B cell (primary cell): Measurements from ENCODE around the gene GPR183. TPM values are rescaled to one million over a fixed set of nuclear protein-coding genes. Genes with fewer than 3 reads are reported as not detected.
A peak's percentile ranks its signal among the peaks of the same experiment; 100 is the strongest.

Experiments
- ATAC-seq: fragments of 200-7000 bp; cut with Tn5 transposase; one replicate; pipeline ENCODE4 v1.10.0; 2021; ENCODE audit warnings: low read depth, mild to moderate bottlenecking, moderate number of reproducible peaks, moderate library complexity
- CTCF ChIA-PET: fragments of 350-600 bp; sonication (Branson Sonifier 250); formaldehyde crosslinking; loops from one replicate; lab custom pipeline; 2021; ENCODE audit warnings: antibody characterized with exemption, inconsistent platforms; lab: Charles Lee
- POLR2A ChIA-PET: fragments of 350-600 bp; sonication (Branson Sonifier 250); formaldehyde crosslinking; loops from one replicate; lab custom pipeline; 2021; ENCODE audit warnings: antibody characterized with exemption; lab: Charles Lee
- DNase-seq: peaks from one replicate; pipeline ENCODE4 v3.0.0; 2013
- H2AFZ ChIP-seq: 2 replicates; pipeline ENCODE4 v1.6.1; 2012; ENCODE audit warnings: mild to moderate bottlenecking, low read depth, low read length; ENCODE audit not compliant: insufficient read depth, poor library complexity, severe bottlenecking
- H3K27ac ChIP-seq, 2 donors: 1 replicate in 1 of 2; 2 replicates in 1 of 2; pipeline ENCODE4 v1.5.1; 2012 to 2013; ENCODE audit warnings: low read length in 2 of 2, mild to moderate bottlenecking in 2 of 2, moderate library complexity in 1 of 2
- H3K27me3 ChIP-seq, 4 experiments: fragments of 200-600 bp in 1 of 4; sonication (generic) in 1 of 4; replicated peaks in 1 of 4; 1 replicate in 2 of 4; 2 replicates in 2 of 4; pipeline versions ENCODE4 v1.6.1 to v1.7.0; 2013 to 2016; ENCODE audit warnings: low read length in 3 of 4, mild to moderate bottlenecking in 2 of 4, mixed read lengths in 1 of 4, moderate library complexity in 1 of 4; ENCODE audit not compliant: insufficient read depth in 4 of 4, control insufficient read depth in 3 of 4; ENCODE audit errors: control extremely low read depth in 1 of 4
- H3K36me3 ChIP-seq, 2 experiments: replicated peaks in 1 of 2; 1 replicate in 1 of 2; 2 replicates in 1 of 2; pipeline versions ENCODE4 v1.6.1 to v1.7.1; 2013; ENCODE audit warnings: low read length in 1 of 2; ENCODE audit not compliant: insufficient read depth in 2 of 2, control insufficient read depth in 1 of 2; ENCODE audit errors: control extremely low read depth in 1 of 2, extremely low read depth in 1 of 2
- H3K4me1 ChIP-seq, 2 donors: fragments of 200-600 bp in 1 of 2; sonication (generic) in 1 of 2; 1 replicate in 1 of 2; 2 replicates in 1 of 2; pipeline versions ENCODE4 v1.5.1 to v1.6.1; 2013 to 2017; ENCODE audit warnings: low read length in 2 of 2; ENCODE audit not compliant: control insufficient read depth in 2 of 2, insufficient read depth in 2 of 2
- H3K4me2 ChIP-seq: replicated peaks from 2 replicates; pipeline ENCODE3; 2012; ENCODE audit warnings: mild to moderate bottlenecking, low read depth, low read length; ENCODE audit not compliant: poor library complexity, severe bottlenecking
- H3K4me3 ChIP-seq, 5 experiments: fragments of 200-600 bp in 1 of 5; sonication (generic) in 1 of 5; 1 replicate in 3 of 5; 2 replicates in 2 of 5; pipeline versions ENCODE4 v1.5.1 to v1.7.0; 2011 to 2016; ENCODE audit warnings: low read length in 4 of 5, mild to moderate bottlenecking in 4 of 5, low read depth in 2 of 5, control low read depth in 1 of 5, moderate library complexity in 1 of 5; ENCODE audit not compliant: insufficient read depth in 1 of 5; ENCODE audit errors: control extremely low read depth in 1 of 5, extremely low read depth in 1 of 5
- H3K79me2 ChIP-seq: fragments of 200-600 bp; sonication (generic); one replicate; pipeline ENCODE4 v1.6.0; 2016; ENCODE audit warnings: low read length; ENCODE audit not compliant: control insufficient read depth, insufficient read depth
- H3K9ac ChIP-seq: fragments of 200-600 bp; sonication (generic); 2 replicates; pipeline ENCODE4 v1.6.1; 2017; ENCODE audit warnings: mild to moderate bottlenecking, low read length, moderate library complexity
- H3K9me3 ChIP-seq, 3 donors: one replicate each; pipeline versions ENCODE4 v1.6.1 to v1.7.1; 2013; ENCODE audit warnings: low read length in 2 of 3; ENCODE audit not compliant: control insufficient read depth in 2 of 3, insufficient read depth in 1 of 3; ENCODE audit errors: control extremely low read depth in 1 of 3
- H4K20me1 ChIP-seq: 2 replicates; pipeline ENCODE4 v1.6.0; 2012; ENCODE audit warnings: mild to moderate bottlenecking, low read length; ENCODE audit not compliant: insufficient read depth, control insufficient read depth, poor library complexity, severe bottlenecking
- H3K27ac Mint-ChIP-seq: one replicate; pipeline ENCODE4 v1.8.0; 2021; ENCODE audit warnings: mixed read lengths
- H3K27me3 Mint-ChIP-seq: one replicate; pipeline ENCODE4 v1.8.0; 2021; ENCODE audit warnings: mixed read lengths
- H3K4me1 Mint-ChIP-seq: one replicate; pipeline ENCODE4 v1.8.0; 2021; ENCODE audit warnings: mixed read lengths
- H3K4me3 Mint-ChIP-seq: one replicate; pipeline ENCODE4 v1.8.0; 2021; ENCODE audit warnings: mixed read lengths
- H3K9me3 Mint-ChIP-seq: one replicate; pipeline ENCODE4 v1.8.0; 2022; ENCODE audit warnings: mixed read lengths; ENCODE audit not compliant: insufficient read depth
- EZH2 ChIP-seq: IDR thresholded peaks from 2 replicates; pipeline ENCODE4 v1.6.1; 2012; ENCODE audit warnings: borderline replicate concordance, low read depth, mild to moderate bottlenecking, moderate library complexity, low read length; ENCODE audit not compliant: insufficient read depth, poor library complexity, severe bottlenecking
- WGBS: methylation state at CpG from one replicate; pipeline ENCODE4 v1.1.5; 2013; ENCODE audit warnings: missing lambda C conversion rate; ENCODE audit not compliant: insufficient coverage; 5-methylcytosine and 5-hydroxymethylcytosine counted together
- intact Hi-C: fragments of 100-400 bp; cut with micrococcal nuclease; formaldehyde crosslinking; loops from one replicate; pipeline ENCODE4 v1.10.0; 2022
- polyA plus RNA-seq: library from polyadenylated mRNA; depleted of rRNA; stranded (reverse); fragments of >200 nt; gene quantifications from 2 replicates; pipeline ENCODE4 v1.2.3, GENCODE V29; 2012
- total RNA-seq, 2 donors: library from RNA; stranded (reverse); fragments of 120-200 nt in 1 of 2; gene quantifications; 1 replicate in 1 of 2; 2 replicates in 1 of 2; pipeline versions ENCODE4 v1.2.3 to v1.2.4, GENCODE V29; 2013 to 2022
- TF ChIP-seq, protein P1 (sequence below): fragments of 200-600 bp; IDR thresholded peaks from one replicate; pipeline ENCODE4 v1.8.0; 2022; ENCODE audit warnings: antibody characterized with exemption, mild to moderate bottlenecking

GPR183 gene
- total and polyA plus RNA-seq, 2 donors (not counting 1 experiment from before 2014, with no cell fraction given) = 150 to 256 TPM

DNA sequence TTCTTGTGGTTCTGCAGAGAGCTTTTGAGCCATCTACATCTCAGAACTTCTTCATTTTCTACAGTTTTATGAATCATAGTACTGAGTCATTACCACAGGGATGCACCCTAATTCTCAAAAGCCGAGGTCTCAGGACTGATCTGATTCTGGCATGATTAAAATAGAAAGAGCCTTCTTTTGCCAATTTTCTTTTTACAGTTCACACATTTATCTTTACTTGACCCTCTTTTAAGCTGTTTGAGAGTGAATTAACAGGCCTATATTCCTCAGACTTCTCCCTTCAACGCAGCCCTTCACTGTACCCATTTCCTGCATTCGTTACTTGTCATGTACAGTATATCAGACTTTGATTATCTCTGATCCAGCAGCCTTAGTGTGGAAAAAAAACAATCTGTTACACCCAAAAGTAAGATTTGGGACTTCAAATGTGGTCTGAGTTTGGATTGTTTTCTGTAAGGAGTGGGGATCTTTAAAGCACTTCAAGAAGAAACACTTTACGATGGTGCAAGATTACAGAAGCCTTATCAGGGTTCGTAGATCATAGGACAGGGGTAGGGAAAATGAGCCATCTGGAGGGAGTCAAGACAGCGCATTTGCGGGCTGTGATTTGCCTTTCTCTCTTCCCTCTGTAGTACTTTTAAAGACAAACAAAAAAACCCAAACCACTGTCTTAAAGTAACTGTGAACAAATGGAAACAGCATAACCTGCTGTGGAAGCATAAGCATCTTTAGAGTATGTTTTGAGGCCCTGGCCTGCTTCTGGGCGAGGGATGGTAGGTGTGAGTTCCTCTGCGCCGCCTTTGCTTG is 15.3 kb upstream of the GPR183 start:
- WGBS = 44% methylated on average over 1 of the region's 10 CpGs
- intact Hi-C loops = loop anchor here (1.0 to 5.0 kb wide), 3 partner anchors 13 to 52 kb away; no protein-coding TSS in a partner anchor
- DNase-seq (peak; percentile 46), ATAC-seq (peak; percentile 78)
- H3K27me3 Mint-ChIP-seq = no peaks in the 10 kb centered on the region
- no peaks in the 10 kb centered on the region for H3K9me3 ChIP-seq
- H3K9me3 Mint-ChIP-seq = no peaks in the 10 kb centered on the region
- peak overlapping the region; percentile 77 for H3K4me3 Mint-ChIP-seq
- peak overlapping the region; percentile 37 for H3K9ac ChIP-seq
- TF ChIP-seq, protein P1, sequence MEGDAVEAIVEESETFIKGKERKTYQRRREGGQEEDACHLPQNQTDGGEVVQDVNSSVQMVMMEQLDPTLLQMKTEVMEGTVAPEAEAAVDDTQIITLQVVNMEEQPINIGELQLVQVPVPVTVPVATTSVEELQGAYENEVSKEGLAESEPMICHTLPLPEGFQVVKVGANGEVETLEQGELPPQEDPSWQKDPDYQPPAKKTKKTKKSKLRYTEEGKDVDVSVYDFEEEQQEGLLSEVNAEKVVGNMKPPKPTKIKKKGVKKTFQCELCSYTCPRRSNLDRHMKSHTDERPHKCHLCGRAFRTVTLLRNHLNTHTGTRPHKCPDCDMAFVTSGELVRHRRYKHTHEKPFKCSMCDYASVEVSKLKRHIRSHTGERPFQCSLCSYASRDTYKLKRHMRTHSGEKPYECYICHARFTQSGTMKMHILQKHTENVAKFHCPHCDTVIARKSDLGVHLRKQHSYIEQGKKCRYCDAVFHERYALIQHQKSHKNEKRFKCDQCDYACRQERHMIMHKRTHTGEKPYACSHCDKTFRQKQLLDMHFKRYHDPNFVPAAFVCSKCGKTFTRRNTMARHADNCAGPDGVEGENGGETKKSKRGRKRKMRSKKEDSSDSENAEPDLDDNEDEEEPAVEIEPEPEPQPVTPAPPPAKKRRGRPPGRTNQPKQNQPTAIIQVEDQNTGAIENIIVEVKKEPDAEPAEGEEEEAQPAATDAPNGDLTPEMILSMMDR = no peak
- TF ChIP-seq EZH2 = no peak
- H3K27me3 ChIP-seq = no peaks in the 10 kb centered on the region
- H3K36me3 ChIP-seq = peaks cover 8 to 14% of the 10 kb centered on the region in 2 experiments
- H2AFZ ChIP-seq = no peak overlapping the region
- no peak overlapping the region for H3K4me3 ChIP-seq
- H3K79me2 ChIP-seq = peaks cover 30% of the 10 kb centered on the region
- H4K20me1 ChIP-seq = no peaks in the 10 kb centered on the region
- CTCF ChIA-PET = interaction anchor here (0.6 to 5.4 kb wide), 14 partner anchors 8 to 114 kb away, joined by 3 to 28 read pairs (median 4); no protein-coding TSS in a partner anchor
- H3K4me1 ChIP-seq = peaks cover 43 to 49% of the 10 kb centered on the region in 2 donors
- H3K4me1 Mint-ChIP-seq = peaks cover 58% of the 10 kb centered on the region
- POLR2A ChIA-PET = interaction anchor here (1.7 kb wide), 1 partner anchor 53 kb away, joined by 8 read pairs; no protein-coding TSS in a partner anchor
- H3K4me2 ChIP-seq = peak overlapping the region; percentile 41
- peak overlapping the region; percentile 56 to 73 for H3K27ac ChIP-seq
- H3K27ac Mint-ChIP-seq = peak overlapping the region; percentile 91

DNA sequence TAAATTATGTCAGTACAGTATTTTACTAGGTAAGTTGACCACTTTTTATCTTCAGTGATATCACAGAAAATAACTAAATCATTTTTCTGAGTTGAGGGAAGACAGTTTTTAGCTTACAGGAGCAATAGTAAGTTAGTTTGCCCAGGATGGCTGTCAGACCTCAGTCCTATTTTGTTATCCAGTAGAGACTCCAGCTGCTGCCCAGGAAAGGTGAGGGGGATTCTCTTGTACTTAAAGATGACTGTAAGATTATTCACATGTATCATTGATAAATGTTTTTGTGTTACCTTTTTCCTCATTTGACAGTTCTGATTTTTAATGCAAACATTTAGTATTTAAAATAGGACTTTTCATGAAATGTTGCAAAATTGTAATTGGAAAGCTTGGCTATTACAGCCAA is 14.5 kb upstream of the GPR183 start:
- H4K20me1 ChIP-seq = no peaks in the 10 kb centered on the region
- intact Hi-C loops = loop anchor here (1.0 to 5.0 kb wide), 4 partner anchors 14 to 53 kb away; partner anchors contain the start of gene GPR183
- POLR2A ChIA-PET = interaction anchor here (1.7 kb wide), 1 partner anchor 54 kb away, joined by 8 read pairs; no protein-coding TSS in a partner anchor
- H3K27me3 Mint-ChIP-seq = no peaks in the 10 kb centered on the region
- H3K27ac ChIP-seq = peak overlapping the region in 1 of 2 donors; percentile 73
- TF ChIP-seq EZH2 = no peak
- TF ChIP-seq, protein P1 = no peak
- H3K9ac ChIP-seq = no peak overlapping the region
- peaks cover 28% of the 10 kb centered on the region for H3K79me2 ChIP-seq
- H3K9me3 ChIP-seq = no peaks in the 10 kb centered on the region
- no peaks in the 10 kb centered on the region for H3K9me3 Mint-ChIP-seq
- DNase-seq (no peak), ATAC-seq (no peak)
- peak overlapping the region; percentile 77 for H3K4me3 Mint-ChIP-seq
- H3K4me3 ChIP-seq = no peak overlapping the region
- H3K27me3 ChIP-seq = no peaks in the 10 kb centered on the region
- peaks cover 5 to 17% of the 10 kb centered on the region in 2 experiments for H3K36me3 ChIP-seq
- H2AFZ ChIP-seq = no peak overlapping the region
- H3K4me1 Mint-ChIP-seq = peaks cover 51% of the 10 kb centered on the region
- CTCF ChIA-PET = interaction anchor here (1.0 to 5.4 kb wide), 14 partner anchors 9 to 115 kb away, joined by 3 to 28 read pairs (median 4); no protein-coding TSS in a partner anchor
- H3K27ac Mint-ChIP-seq = no peak overlapping the region
- H3K4me1 ChIP-seq = peaks cover 42 to 46% of the 10 kb centered on the region in 2 donors
- H3K4me2 ChIP-seq = peak overlapping the region; percentile 41
